VCaP (cell line): ENCODE results near the gene PRPSAP1.

Experiments
- H3K27ac ChIP-seq: fragments of 450-650 bp; 2 replicates; pipeline ENCODE4 v1.5.1; 2017
- TF ChIP-seq, protein P1 (sequence below): fragments of 450-650 bp; conservative IDR thresholded peaks from 2 replicates; pipeline ENCODE4 v1.5.1; 2017; ENCODE audit warnings: mild to moderate bottlenecking, moderate library complexity

The PRPSAP1 gene

DNA sequence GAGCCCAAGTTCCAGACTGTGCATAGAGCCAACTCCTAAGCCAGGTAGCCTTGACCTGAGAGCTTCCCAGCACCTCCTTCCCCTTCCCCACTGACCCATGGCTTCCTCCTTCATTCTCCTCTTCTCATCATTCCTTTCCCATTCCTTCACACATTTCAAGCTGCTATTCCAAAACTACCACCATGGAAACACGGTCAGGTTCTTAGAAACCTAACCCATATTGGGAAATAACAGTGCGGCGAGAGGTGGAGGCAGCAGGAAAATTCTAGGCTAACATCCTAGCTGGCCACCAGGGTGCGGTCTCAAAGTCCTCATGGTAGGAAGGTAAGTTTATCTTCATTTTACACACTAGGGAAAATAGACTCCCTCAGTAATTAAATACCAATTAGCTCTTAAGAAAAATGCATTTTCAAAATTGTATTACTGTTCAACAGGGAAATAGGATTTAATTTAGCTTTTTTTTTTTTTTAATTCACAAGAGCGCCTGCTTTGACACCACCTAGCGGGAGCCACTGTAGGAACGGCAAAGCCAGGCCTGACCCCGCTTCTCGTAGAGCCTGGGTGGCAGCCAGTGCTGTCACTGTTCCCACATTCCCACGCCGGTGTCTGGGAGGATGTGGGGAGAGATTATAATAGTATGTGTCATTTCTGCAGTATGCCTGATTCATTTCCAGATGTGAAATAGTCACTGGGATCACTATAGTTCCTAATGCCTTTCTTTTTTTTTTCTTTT, 16.7 kb upstream of the PRPSAP1 start:
- no peak overlapping the region for H3K27ac ChIP-seq
- TF ChIP-seq, protein P1, sequence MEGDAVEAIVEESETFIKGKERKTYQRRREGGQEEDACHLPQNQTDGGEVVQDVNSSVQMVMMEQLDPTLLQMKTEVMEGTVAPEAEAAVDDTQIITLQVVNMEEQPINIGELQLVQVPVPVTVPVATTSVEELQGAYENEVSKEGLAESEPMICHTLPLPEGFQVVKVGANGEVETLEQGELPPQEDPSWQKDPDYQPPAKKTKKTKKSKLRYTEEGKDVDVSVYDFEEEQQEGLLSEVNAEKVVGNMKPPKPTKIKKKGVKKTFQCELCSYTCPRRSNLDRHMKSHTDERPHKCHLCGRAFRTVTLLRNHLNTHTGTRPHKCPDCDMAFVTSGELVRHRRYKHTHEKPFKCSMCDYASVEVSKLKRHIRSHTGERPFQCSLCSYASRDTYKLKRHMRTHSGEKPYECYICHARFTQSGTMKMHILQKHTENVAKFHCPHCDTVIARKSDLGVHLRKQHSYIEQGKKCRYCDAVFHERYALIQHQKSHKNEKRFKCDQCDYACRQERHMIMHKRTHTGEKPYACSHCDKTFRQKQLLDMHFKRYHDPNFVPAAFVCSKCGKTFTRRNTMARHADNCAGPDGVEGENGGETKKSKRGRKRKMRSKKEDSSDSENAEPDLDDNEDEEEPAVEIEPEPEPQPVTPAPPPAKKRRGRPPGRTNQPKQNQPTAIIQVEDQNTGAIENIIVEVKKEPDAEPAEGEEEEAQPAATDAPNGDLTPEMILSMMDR, result peak; percentile 64

DNA sequence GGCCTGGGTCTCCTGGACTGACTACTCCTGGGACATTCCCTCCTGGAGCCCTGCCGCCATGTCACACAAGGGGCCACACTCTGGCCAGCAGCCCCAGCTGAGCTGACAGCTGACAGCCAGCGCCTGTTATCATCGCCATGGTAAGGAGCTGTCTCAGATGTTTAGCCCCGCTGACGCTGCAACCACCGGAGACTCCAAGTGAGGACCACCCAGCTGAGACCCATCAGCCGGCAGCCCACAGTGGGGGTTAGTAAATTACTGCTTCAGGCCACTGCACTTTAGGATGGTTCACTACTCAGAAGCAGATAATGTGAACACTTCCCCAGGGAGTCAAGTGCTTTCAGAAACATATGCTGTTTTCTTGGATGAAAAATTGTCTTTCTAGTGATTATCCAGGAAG, 16.1 kb upstream of the PRPSAP1 start:
- TF ChIP-seq, protein P1, result no peak
- no peak overlapping the region for H3K27ac ChIP-seq

DNA sequence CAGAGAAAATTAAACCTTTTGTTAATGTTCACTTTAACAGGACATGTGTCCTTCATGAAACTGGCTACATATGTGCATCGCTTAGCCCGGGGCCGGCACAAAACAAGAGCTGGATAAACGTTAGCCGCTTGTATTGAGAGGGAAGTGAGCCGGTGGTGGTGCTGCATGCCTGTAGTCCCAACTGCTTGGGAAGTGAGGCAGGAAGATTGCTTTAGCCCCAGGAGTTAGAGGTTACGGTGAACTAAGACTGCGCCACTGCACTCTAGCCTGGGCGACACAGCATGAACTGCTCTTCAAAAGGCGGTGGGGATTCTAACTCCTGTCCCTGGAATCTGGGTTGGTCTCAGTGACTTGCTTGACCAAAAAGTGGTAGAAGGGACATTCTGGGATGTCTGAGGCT, 15.7 kb upstream of the PRPSAP1 start:
- H3K27ac ChIP-seq, result no peak overlapping the region
- TF ChIP-seq, protein P1, result no peak

DNA sequence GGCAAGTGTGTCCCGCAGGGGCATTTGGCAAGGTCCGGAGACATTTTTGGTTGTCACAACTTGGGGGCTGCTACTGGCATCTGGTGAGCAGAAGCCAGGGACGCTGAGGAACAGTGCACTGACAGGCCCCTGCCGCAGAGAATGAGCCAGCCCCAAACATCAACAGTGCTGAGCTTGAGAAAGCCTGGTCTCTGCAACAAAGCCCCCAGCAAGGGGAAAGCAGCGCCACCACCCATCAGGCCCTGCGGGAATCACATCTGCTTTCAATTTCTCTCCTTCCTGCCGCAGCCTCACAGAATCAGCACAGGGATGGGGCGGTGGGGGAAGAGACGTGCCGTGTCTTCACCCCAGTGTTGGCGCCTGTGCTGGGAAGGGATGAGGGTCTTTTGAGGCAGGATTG, 14.8 kb upstream of the PRPSAP1 start:
- H3K27ac ChIP-seq, result no peak overlapping the region
- TF ChIP-seq, protein P1, result no peak

DNA sequence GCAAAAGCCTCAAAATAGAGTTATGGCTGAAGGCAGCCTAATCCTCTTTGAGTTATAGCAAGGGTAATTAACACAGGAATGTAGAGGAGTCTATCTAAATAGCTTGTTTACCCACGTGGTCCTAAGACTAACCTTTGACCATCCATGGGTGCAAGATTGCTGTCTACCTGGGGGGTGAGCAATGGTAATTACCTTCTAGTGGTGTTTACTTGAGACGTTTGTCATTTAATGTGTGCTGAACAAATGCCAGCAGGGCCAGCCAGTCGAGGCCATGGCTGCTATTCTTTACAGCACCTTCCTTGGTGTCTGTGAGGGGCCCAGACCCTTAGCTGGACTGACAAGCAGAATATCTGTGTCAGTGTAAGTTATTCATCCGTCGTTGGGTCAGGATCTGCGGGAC, 13.9 kb upstream of the PRPSAP1 start:
- TF ChIP-seq, protein P1, result no peak
- H3K27ac ChIP-seq, result no peak overlapping the region

DNA sequence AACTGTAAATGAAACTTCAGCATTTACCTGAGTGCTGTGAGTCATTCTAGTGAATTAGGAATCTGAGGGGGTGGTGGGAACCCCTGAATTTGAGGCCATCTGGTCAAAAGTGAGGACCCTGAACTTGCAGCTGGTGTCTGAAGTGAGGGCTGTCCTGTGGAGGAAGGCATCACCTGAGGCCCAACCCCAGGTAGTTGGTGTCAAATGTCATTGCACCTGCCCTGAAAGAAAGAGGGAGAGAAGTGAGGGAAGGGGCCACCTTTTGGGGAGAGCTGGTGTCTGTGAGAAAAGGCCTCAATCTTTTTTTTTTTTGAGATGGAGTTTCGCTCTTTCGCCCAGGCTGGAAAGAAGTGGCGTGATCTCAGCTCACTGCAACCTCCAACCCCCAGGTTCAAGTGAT, 12.5 kb upstream of the PRPSAP1 start:
- TF ChIP-seq, protein P1, result no peak
- no peak overlapping the region for H3K27ac ChIP-seq

DNA sequence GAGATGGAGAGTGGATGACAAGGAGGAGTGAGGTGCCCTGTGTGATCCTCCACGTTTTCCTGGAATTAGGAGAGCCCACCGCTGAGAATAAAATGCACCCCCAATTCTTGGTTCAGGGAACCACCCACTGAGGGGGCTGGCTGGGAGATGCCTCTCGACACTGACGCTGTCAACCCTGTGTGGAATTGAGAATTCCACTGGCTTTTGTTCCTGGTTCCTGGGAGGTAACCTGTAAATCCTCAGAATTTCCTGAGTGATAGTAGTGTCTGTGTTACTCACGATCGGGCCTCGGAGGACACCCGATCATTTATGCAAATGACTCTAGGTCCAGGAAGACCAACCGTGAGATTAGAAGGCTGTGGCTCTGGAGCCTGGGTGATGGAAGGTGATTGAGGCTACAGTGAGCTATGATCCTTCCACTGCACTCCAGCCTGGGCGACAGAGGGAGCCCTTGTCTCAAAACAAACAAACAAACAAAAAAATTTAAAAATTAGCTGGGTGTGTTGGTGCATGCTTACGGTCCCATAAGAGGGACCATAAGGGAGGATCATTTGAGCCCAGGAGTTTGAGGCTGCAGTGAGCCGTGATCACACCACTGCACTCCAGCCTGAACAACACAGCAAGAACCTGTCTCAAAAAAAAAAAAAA, 11.7 kb upstream of the PRPSAP1 start:
- no peak overlapping the region for H3K27ac ChIP-seq
- TF ChIP-seq, protein P1, result peak; percentile 65
